ENCODE data around the gene FARSA. TPM values are rescaled to one million over a fixed set of nuclear protein-coding genes. Genes with fewer than 3 reads are reported as not detected.

FARSA gene
- total and polyA plus RNA-seq, 2 of the 8 experiments (the other 6 are each of a cell fraction or from before 2014, with no cell fraction given), result 61.0 to 103 TPM

DNA sequence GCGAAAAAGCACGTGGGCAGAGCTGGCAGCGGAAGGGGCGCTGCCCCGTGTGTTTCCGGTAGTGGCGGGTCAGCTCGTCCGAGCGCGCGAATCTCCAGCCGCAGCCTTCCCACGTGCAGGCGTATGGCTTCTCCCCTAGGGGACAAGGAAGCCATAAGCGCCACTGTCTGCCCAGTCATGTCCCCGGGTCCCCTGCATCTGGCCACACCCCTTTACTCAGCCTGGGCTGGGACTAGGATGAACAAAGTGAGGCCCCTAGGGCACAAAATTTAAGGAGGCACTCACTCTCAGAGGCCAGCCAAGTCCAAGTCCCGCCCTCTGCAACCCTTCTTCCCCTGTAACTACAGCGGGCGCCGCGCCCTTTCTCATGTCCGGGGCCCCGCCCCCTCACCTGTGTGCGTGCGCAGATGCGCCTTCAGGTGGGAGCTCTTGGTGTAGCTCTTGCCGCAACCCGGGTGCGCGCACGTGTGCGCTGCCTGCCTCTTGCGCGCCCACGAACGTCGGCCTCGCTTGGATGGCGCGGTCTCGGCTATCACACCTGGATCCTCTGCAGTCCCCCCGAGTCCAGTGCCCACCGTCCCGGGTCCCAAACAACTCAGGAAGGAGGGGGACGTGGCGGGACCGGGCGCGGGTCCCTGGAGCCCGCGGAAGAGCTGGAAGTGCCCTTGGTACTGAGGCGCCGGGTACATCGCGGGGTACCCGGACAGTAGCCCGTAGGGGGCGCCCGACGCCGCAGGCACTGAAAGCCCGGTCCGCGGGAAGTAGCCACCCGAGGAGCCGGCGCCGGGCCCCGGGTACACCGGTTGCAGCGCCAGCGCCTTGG, 48.4 kb downstream of the FARSA start (continued):
- TF ChIP-seq, protein P1, sequence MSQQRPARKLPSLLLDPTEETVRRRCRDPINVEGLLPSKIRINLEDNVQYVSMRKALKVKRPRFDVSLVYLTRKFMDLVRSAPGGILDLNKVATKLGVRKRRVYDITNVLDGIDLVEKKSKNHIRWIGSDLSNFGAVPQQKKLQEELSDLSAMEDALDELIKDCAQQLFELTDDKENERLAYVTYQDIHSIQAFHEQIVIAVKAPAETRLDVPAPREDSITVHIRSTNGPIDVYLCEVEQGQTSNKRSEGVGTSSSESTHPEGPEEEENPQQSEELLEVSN (IDR thresholded peaks at IDR 0.05), result peak; percentile 92
- TF ChIP-seq, protein P2, sequence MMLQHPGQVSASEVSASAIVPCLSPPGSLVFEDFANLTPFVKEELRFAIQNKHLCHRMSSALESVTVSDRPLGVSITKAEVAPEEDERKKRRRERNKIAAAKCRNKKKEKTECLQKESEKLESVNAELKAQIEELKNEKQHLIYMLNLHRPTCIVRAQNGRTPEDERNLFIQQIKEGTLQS (IDR thresholded peaks at IDR 0.05; ENCODE audit: insufficient read depth, low read depth, low read length), result no peak
- TF ChIP-seq BRCA1 (IDR thresholded peaks at IDR 0.05; ENCODE audit: low read depth, low read length), result no peak
- 0 out of 2 replicates have a peak, but pooled peaks have one; percentile 1 for TF ChIP-seq MAFK (IDR thresholded peaks at IDR 0.05; ENCODE audit: low read depth, low read length)
- TF ChIP-seq NRF1 (IDR thresholded peaks at IDR 0.05; ENCODE audit: low read depth, low read length), result peak; percentile 56
- no peak for TF ChIP-seq RXRA (IDR thresholded peaks at IDR 0.05; ENCODE audit: insufficient read depth, low read depth, low read length)
- peak; percentile 80 for TF ChIP-seq PHF8 (conservative IDR thresholded peaks at IDR 0.05; ENCODE audit: low read depth, low read length)
- TF ChIP-seq SAP30 (IDR thresholded peaks at IDR 0.05; ENCODE audit: insufficient read depth, insufficient replicate concordance, low read length), result no peak
- no peak for TF ChIP-seq TEAD4 (IDR thresholded peaks at IDR 0.05; ENCODE audit: low read depth, low read length)
- TF ChIP-seq GTF2F1 (IDR thresholded peaks at IDR 0.05; ENCODE audit: borderline replicate concordance, low read depth, low read length), result peak; percentile 69; the same call in 1 of the 2 replicates
- TF ChIP-seq SUZ12 (IDR thresholded peaks at IDR 0.05; ENCODE audit: low read length), result no peak
- TF ChIP-seq EP300 (IDR thresholded peaks at IDR 0.05; ENCODE audit: borderline replicate concordance in 1 of 2, low read depth in 2 of 2, low read length in 2 of 2), result no peak; a peak in 1 of 3 replicates
- TF ChIP-seq GABPA (IDR thresholded peaks at IDR 0.05; ENCODE audit: borderline replicate concordance, insufficient read depth, low read length), result peak; percentile 43; the same call in 1 of the 2 replicates
- TF ChIP-seq RBBP5 (IDR thresholded peaks at IDR 0.05; ENCODE audit: borderline replicate concordance, low read depth, low read length), result peak; percentile 87; the same call in 1 of the 2 replicates
- no peak for TF ChIP-seq POU5F1 (IDR thresholded peaks at IDR 0.05; ENCODE audit: low read depth, low read length)
- peak; percentile 83; the same call in 1 of the 2 replicates for TF ChIP-seq POLR2AphosphoS5 (IDR thresholded peaks at IDR 0.05; ENCODE audit: low read depth, low read length)
- peak; percentile 56; the same call in 1 of the 2 replicates for TF ChIP-seq SP4 (IDR thresholded peaks at IDR 0.05; ENCODE audit: low read length)
- TF ChIP-seq SRF (IDR thresholded peaks at IDR 0.05; ENCODE audit: low read depth, low read length), result no peak
- no peak for TF ChIP-seq SIRT6 (IDR thresholded peaks at IDR 0.05; ENCODE audit: low read length)
- peak; percentile 64; the same call in 1 of the 2 replicates for TF ChIP-seq TBP (IDR thresholded peaks at IDR 0.05; ENCODE audit: low read depth, low read length)
- TF ChIP-seq KDM4A (IDR thresholded peaks at IDR 0.05; ENCODE audit: low read depth, low read length, severe bottlenecking), result peak; percentile 65
- 0 out of 2 replicates have a peak, but pooled peaks have one; percentile 37 for TF ChIP-seq SP1 (IDR thresholded peaks at IDR 0.05; ENCODE audit: low read depth, low read length)
- TF ChIP-seq YY1 (IDR thresholded peaks at IDR 0.05; ENCODE audit: low read depth, low read length), result 0 out of 2 replicates have a peak, but pooled peaks have one; percentile 6
